GM23338 (cell line): ENCODE results near the gene MTIF3. TPM values are rescaled to one million over a fixed set of nuclear protein-coding genes. Genes with fewer than 3 reads are reported as not detected.

ENCODE experiments used
- ATAC-seq: fragments of 200-7000 bp; cut with Tn5 transposase; 3 replicates; pipeline ENCODE4 v1.9.1; 2020
- DNase-seq: peaks from one replicate; pipeline ENCODE4 v3.0.0-alpha.2; 2015; ENCODE audit warnings: low spot score
- H2AFZ ChIP-seq: fragments of 200-600 bp; sonication (generic); 2 replicates; pipeline ENCODE4 v1.8.0; 2016; ENCODE audit warnings: antibody characterized with exemption, mild to moderate bottlenecking, moderate library complexity
- H3F3A ChIP-seq: fragments of 200-600 bp; sonication (generic); replicated peaks from 2 replicates; pipeline ENCODE4 v1.8.0; 2017; ENCODE audit warnings: antibody characterized with exemption, mixed run types, low read depth
- H3K27ac ChIP-seq: fragments of 200-600 bp; sonication (generic); 2 replicates; pipeline ENCODE4 v1.6.1; 2016; ENCODE audit warnings: low read depth
- H3K27me3 ChIP-seq: fragments of 200-600 bp; sonication (generic); 2 replicates; pipeline ENCODE4 v1.8.0; 2016; ENCODE audit warnings: mild to moderate bottlenecking, mixed run types, moderate library complexity; ENCODE audit not compliant: insufficient read depth
- H3K36me3 ChIP-seq: fragments of 200-600 bp; sonication (generic); 2 replicates; pipeline ENCODE4 v1.8.0; 2016; ENCODE audit warnings: mild to moderate bottlenecking; ENCODE audit not compliant: insufficient read depth
- H3K4me1 ChIP-seq: fragments of 200-600 bp; sonication (generic); 2 replicates; pipeline ENCODE4 v1.8.0; 2016; ENCODE audit warnings: mild to moderate bottlenecking, moderate library complexity; ENCODE audit not compliant: insufficient read depth
- H3K4me2 ChIP-seq: fragments of 200-600 bp; sonication (generic); 2 replicates; pipeline ENCODE4 v1.7.1; 2017; ENCODE audit warnings: mixed run types
- H3K4me3 ChIP-seq: fragments of 200-600 bp; sonication (generic); 2 replicates; pipeline ENCODE4 v1.6.1; 2016; ENCODE audit warnings: mixed run types
- H3K79me2 ChIP-seq: fragments of 200-600 bp; sonication (generic); replicated peaks from 2 replicates; pipeline ENCODE4 v1.8.0; 2017; ENCODE audit warnings: mild to moderate bottlenecking; ENCODE audit not compliant: insufficient read depth
- H3K9me2 ChIP-seq: fragments of 200-600 bp; sonication (generic); 2 replicates; pipeline ENCODE4 v1.8.0; 2017; ENCODE audit not compliant: insufficient read depth
- H4K20me1 ChIP-seq: fragments of 200-600 bp; sonication (generic); replicated peaks from 2 replicates; pipeline ENCODE4 v1.8.0; 2017; ENCODE audit warnings: mild to moderate bottlenecking; ENCODE audit not compliant: insufficient read depth
- H3K27ac Mint-ChIP-seq: 2 replicates; pipeline ENCODE4 v1.8.0; 2020; ENCODE audit warnings: inconsistent platforms, mild to moderate bottlenecking, moderate library complexity, mixed read lengths
- H3K27me3 Mint-ChIP-seq: 3 replicates; pipeline ENCODE4 v1.8.0; 2022; ENCODE audit warnings: low read depth, mild to moderate bottlenecking, moderate library complexity, mixed read lengths, inconsistent platforms; ENCODE audit not compliant: insufficient read depth, poor library complexity
- H3K36me3 Mint-ChIP-seq: 3 replicates; pipeline ENCODE4 v1.8.0; 2021; ENCODE audit warnings: low read depth, mild to moderate bottlenecking, inconsistent platforms, moderate library complexity, mixed read lengths
- H3K4me1 Mint-ChIP-seq: 3 replicates; pipeline ENCODE4 v1.8.0; 2020; ENCODE audit warnings: mild to moderate bottlenecking, inconsistent platforms, mixed read lengths
- H3K4me3 Mint-ChIP-seq: 3 replicates; pipeline ENCODE4 v1.8.0; 2021; ENCODE audit warnings: moderate library complexity, mild to moderate bottlenecking, inconsistent platforms, mixed read lengths
- H3K9me3 Mint-ChIP-seq: 3 replicates; pipeline ENCODE4 v1.8.0; 2020; ENCODE audit warnings: moderate library complexity, mild to moderate bottlenecking, inconsistent platforms, mixed read lengths
- CREB1 ChIP-seq: fragments of 250-450 bp; sonication (Bioruptor Pico); IDR thresholded peaks from 2 replicates; pipeline ENCODE4 v1.5.0; 2020; ENCODE audit warnings: low read depth, mild to moderate bottlenecking, moderate library complexity
- EZH2 ChIP-seq: fragments of 200-600 bp; sonication (generic); IDR thresholded peaks from one replicate; pipeline ENCODE4 v1.8.0; 2017; ENCODE audit warnings: antibody characterized with exemption, mild to moderate bottlenecking, low read depth; ENCODE audit not compliant: unreplicated experiment
- JUNB ChIP-seq: IDR thresholded peaks from one replicate; pipeline ENCODE4 v1.6.1; 2016; ENCODE audit warnings: antibody characterized with exemption; ENCODE audit not compliant: unreplicated experiment
- NANOG ChIP-seq: IDR thresholded peaks from 2 replicates; pipeline ENCODE4 v1.6.1; 2016; ENCODE audit warnings: antibody characterized with exemption, borderline replicate concordance
- POLR2AphosphoS5 ChIP-seq: IDR thresholded peaks from 2 replicates; pipeline ENCODE4 v1.6.1; 2016; ENCODE audit warnings: antibody characterized with exemption, low read depth
- REST ChIP-seq: IDR thresholded peaks from one replicate; pipeline ENCODE4 v1.6.1; 2018; ENCODE audit warnings: antibody characterized with exemption; ENCODE audit not compliant: unreplicated experiment
- STAT1 ChIP-seq: IDR thresholded peaks from one replicate; pipeline ENCODE4 v1.6.1; 2016; ENCODE audit warnings: antibody characterized with exemption; ENCODE audit not compliant: unreplicated experiment
- ZNF114 ChIP-seq: fragments of 250-450 bp; sonication (Bioruptor Pico); IDR thresholded peaks from 2 replicates; pipeline ENCODE4 v1.5.0; 2020; ENCODE audit warnings: mild to moderate bottlenecking, moderate library complexity
- ZNF331 ChIP-seq: fragments of 250-450 bp; sonication (Bioruptor Pico); IDR thresholded peaks from 2 replicates; pipeline ENCODE4 v1.5.0; 2020; ENCODE audit warnings: low read depth, mild to moderate bottlenecking, moderate library complexity
- polyA plus RNA-seq: library from polyadenylated mRNA; unstranded; fragments of >200 nt; fragmentation: Nextera tagmentation; extraction: Ambion mirVana; gene quantifications from 2 replicates; pipeline ENCODE4 v1.2.1, GENCODE V29; 2016
- total RNA-seq: library from RNA; depleted of rRNA; stranded (reverse); fragments of >200 nt; shearing (Covaris generic); gene quantifications from 2 replicates; pipeline ENCODE4 v1.2.3, GENCODE V29; 2014
- TF ChIP-seq, protein P1 (sequence below): IDR thresholded peaks from 2 replicates; pipeline ENCODE4 v1.6.1; 2016; ENCODE audit warnings: antibody characterized with exemption
- TF ChIP-seq, protein P2 (sequence below): fragments of 250-450 bp; sonication (Bioruptor Pico); IDR thresholded peaks from 2 replicates; pipeline ENCODE4 v1.5.0; 2020; ENCODE audit warnings: mild to moderate bottlenecking, moderate library complexity
- TF ChIP-seq, protein P3 (sequence below), 2 experiments: fragments of 200-600 bp in 1 of 2; sonication (generic) in 1 of 2; conservative IDR thresholded peaks; 2 replicates each; pipeline versions ENCODE4 v1.5.1 to v1.6.1; 2016 to 2017; ENCODE audit warnings: antibody characterized with exemption in 2 of 2, low read depth in 2 of 2, mild to moderate bottlenecking in 2 of 2, moderate library complexity in 1 of 2

MTIF3 gene
- total and polyA plus RNA-seq, 2 experiments from 2014 or later, result 33.0 to 152 TPM

DNA sequence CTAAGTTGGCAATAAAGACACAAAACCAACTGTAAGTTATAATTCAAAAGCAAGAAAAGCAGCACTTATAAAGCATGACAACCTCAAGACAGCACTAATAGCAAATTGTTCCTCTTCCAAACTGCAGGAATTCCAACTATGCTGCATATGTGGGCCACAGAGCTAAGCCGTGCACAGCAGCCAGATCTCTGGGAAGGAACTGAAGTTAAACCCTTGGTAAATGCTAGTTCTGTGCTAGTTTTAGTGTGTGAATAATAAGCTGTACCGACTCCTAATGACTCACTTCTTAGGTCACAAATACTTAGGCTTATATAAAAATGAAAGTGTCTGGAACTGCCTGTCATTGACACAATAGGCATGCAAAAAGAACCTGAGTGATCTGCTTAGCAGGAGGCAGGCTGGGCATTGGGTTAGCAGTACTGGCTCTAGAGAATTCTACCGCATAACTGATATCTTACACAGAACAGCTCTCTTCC lies 47.1 kb downstream of the MTIF3 start (continued):
- TF ChIP-seq, protein P1, sequence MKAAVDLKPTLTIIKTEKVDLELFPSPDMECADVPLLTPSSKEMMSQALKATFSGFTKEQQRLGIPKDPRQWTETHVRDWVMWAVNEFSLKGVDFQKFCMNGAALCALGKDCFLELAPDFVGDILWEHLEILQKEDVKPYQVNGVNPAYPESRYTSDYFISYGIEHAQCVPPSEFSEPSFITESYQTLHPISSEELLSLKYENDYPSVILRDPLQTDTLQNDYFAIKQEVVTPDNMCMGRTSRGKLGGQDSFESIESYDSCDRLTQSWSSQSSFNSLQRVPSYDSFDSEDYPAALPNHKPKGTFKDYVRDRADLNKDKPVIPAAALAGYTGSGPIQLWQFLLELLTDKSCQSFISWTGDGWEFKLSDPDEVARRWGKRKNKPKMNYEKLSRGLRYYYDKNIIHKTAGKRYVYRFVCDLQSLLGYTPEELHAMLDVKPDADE, result no peak
- TF ChIP-seq EZH2, result no peak

DNA sequence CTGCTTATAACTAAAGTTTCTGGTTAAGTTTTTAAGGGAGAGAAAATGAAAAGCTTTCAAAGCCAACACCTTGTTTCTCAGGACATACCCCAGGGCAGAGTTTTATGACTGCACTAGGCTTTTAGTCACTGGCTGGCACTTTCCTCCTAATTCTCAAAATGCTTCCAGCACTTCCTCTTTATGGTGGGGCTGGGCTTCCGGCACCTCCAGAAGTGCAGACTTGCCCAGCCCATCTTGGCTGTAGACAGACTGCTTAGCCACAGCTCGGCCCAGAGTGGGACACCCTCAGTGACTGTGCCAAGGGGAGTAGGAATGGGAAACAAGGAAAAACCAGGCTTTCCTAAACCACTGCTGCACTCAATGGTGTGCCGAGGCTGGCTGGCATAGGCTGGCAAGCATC lies 49.2 kb downstream of the MTIF3 start:
- Histone ChIP-seq H3K4me1 (peaks cover 12% of the 10 kb centered on the region; the same call in 1 of the 2 replicates), H3K4me2 (no peak overlapping the region), H3K79me2 (no peaks in the 10 kb centered on the region), H3K27ac (no peak overlapping the region), H3K36me3 (no peaks in the 10 kb centered on the region), H3K27me3 (no peaks in the 10 kb centered on the region), H3K4me3 (no peak overlapping the region), H3K9me2 (peaks cover 9% of the 10 kb centered on the region), H2AFZ (no peak overlapping the region), H4K20me1 (no peaks in the 10 kb centered on the region), H3F3A (no peaks in the 10 kb centered on the region)
- Mint-ChIP-seq H3K36me3 (no peaks in the 10 kb centered on the region), H3K27me3 (peaks cover 3% of the 10 kb centered on the region), H3K4me3 (no peak overlapping the region), H3K27ac (no peak overlapping the region), H3K9me3 (no peaks in the 10 kb centered on the region), H3K4me1 (peaks cover 15% of the 10 kb centered on the region)
- no peak for DNase-seq
- ATAC-seq, result no peak
- TF ChIP-seq POLR2AphosphoS5, result no peak
- no peak for TF ChIP-seq STAT1
- no peak for TF ChIP-seq NANOG
- no peak for TF ChIP-seq REST
- no peak for TF ChIP-seq EZH2
- no peak for TF ChIP-seq ZNF331 (CRISPR knock-in tag)
- TF ChIP-seq, protein P2, sequence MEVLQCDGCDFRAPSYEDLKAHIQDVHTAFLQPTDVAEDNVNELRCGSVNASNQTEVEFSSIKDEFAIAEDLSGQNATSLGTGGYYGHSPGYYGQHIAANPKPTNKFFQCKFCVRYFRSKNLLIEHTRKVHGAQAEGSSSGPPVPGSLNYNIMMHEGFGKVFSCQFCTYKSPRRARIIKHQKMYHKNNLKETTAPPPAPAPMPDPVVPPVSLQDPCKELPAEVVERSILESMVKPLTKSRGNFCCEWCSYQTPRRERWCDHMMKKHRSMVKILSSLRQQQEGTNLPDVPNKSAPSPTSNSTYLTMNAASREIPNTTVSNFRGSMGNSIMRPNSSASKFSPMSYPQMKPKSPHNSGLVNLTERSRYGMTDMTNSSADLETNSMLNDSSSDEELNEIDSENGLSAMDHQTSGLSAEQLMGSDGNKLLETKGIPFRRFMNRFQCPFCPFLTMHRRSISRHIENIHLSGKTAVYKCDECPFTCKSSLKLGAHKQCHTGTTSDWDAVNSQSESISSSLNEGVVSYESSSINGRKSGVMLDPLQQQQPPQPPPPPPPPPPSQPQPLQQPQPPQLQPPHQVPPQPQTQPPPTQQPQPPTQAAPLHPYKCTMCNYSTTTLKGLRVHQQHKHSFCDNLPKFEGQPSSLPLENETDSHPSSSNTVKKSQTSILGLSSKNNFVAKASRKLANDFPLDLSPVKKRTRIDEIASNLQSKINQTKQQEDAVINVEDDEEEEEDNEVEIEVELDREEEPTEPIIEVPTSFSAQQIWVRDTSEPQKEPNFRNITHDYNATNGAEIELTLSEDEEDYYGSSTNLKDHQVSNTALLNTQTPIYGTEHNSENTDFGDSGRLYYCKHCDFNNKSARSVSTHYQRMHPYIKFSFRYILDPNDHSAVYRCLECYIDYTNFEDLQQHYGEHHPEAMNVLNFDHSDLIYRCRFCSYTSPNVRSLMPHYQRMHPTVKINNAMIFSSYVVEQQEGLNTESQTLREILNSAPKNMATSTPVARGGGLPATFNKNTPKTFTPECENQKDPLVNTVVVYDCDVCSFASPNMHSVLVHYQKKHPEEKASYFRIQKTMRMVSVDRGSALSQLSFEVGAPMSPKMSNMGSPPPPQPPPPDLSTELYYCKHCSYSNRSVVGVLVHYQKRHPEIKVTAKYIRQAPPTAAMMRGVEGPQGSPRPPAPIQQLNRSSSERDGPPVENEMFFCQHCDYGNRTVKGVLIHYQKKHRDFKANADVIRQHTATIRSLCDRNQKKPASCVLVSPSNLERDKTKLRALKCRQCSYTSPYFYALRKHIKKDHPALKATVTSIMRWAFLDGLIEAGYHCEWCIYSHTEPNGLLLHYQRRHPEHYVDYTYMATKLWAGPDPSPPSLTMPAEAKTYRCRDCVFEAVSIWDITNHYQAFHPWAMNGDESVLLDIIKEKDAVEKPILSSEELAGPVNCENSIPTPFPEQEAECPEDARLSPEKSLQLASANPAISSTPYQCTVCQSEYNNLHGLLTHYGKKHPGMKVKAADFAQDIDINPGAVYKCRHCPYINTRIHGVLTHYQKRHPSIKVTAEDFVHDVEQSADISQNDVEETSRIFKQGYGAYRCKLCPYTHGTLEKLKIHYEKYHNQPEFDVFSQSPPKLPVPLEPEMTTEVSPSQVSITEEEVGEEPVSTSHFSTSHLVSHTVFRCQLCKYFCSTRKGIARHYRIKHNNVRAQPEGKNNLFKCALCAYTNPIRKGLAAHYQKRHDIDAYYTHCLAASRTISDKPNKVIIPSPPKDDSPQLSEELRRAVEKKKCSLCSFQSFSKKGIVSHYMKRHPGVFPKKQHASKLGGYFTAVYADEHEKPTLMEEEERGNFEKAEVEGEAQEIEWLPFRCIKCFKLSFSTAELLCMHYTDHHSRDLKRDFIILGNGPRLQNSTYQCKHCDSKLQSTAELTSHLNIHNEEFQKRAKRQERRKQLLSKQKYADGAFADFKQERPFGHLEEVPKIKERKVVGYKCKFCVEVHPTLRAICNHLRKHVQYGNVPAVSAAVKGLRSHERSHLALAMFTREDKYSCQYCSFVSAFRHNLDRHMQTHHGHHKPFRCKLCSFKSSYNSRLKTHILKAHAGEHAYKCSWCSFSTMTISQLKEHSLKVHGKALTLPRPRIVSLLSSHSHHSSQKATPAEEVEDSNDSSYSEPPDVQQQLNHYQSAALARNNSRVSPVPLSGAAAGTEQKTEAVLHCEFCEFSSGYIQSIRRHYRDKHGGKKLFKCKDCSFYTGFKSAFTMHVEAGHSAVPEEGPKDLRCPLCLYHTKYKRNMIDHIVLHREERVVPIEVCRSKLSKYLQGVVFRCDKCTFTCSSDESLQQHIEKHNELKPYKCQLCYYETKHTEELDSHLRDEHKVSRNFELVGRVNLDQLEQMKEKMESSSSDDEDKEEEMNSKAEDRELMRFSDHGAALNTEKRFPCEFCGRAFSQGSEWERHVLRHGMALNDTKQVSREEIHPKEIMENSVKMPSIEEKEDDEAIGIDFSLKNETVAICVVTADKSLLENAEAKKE (CRISPR knock-in tag), result no peak
- TF ChIP-seq CREB1, result no peak
- TF ChIP-seq JUNB, result no peak
- TF ChIP-seq, protein P1, result no peak
- TF ChIP-seq ZNF114, result no peak
- TF ChIP-seq, protein P3, sequence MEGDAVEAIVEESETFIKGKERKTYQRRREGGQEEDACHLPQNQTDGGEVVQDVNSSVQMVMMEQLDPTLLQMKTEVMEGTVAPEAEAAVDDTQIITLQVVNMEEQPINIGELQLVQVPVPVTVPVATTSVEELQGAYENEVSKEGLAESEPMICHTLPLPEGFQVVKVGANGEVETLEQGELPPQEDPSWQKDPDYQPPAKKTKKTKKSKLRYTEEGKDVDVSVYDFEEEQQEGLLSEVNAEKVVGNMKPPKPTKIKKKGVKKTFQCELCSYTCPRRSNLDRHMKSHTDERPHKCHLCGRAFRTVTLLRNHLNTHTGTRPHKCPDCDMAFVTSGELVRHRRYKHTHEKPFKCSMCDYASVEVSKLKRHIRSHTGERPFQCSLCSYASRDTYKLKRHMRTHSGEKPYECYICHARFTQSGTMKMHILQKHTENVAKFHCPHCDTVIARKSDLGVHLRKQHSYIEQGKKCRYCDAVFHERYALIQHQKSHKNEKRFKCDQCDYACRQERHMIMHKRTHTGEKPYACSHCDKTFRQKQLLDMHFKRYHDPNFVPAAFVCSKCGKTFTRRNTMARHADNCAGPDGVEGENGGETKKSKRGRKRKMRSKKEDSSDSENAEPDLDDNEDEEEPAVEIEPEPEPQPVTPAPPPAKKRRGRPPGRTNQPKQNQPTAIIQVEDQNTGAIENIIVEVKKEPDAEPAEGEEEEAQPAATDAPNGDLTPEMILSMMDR (conservative IDR thresholded peaks at IDR 0.05; ENCODE audit: low read depth in 2 of 2), result no peak
